ENCODE measurements around the gene PRKAG2.

DNA sequence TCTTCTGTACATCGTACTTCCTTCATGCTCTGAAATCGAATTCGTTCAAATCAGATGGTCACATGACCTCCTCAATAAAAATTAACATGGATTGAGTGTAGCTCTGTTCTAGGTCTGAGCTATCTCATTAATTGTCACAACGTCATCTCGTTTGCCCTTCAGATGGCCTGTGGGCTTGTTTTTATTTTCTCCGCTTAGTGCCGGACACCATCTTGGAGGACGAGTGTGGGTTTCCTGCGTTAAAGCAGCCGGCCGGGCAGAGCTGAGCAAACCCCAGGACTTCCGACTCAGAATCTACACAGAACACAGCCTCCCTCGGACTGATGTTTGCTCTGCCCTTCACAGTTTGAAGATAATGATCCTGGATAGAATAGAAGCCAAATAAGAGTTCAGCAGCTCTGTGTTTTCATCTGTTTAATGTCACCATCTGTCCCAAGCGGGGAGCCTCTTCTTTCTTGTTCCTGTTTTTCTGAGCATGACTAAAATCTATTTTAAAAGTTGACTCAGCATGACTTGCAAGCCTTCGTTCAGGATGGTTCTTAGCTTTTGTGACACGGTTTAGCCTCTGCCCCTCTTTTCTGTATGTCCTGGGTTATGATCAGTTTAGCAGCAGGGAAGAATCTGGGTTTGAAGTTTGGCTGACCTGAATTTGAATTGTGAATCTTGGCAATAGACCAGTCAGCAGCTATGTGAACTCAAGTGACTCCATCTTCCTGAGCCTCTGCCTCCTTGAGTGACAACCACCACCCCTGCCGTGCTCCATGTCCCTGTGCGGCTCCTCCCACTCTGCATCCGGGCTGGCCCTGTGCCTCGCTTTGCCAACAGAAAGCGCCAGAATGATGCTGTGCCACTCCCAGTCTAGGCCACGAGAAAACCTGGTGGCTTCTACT is 48.8 kb upstream of the PRKAG2 start:
- TF ChIP-seq POLR2AphosphoS5 (IDR thresholded peaks at IDR 0.05; ENCODE audit: low read depth, low read length): no peak
- TF ChIP-seq POLR2A (IDR thresholded peaks at IDR 0.05; ENCODE audit: low read depth, low read length): no peak
- TF ChIP-seq TAF1 (IDR thresholded peaks at IDR 0.05; ENCODE audit: low read depth, low read length): no peak
- TF ChIP-seq SPI1 (IDR thresholded peaks at IDR 0.05; ENCODE audit: low read depth, low read length): peak; percentile 46; the same call in 1 of the 2 replicates
- TF ChIP-seq PAX5 (IDR thresholded peaks at IDR 0.05; ENCODE audit: insufficient read depth, low read length, severe bottlenecking): no peak

Data from GM12891 (cell line).